ENCODE results near the gene EVX2.

The EVX2 gene

GRCh38 chr2:176038694-176039093 lies 45.1 kb downstream of the EVX2 start:
- no peak for DNase-seq

DNA sequence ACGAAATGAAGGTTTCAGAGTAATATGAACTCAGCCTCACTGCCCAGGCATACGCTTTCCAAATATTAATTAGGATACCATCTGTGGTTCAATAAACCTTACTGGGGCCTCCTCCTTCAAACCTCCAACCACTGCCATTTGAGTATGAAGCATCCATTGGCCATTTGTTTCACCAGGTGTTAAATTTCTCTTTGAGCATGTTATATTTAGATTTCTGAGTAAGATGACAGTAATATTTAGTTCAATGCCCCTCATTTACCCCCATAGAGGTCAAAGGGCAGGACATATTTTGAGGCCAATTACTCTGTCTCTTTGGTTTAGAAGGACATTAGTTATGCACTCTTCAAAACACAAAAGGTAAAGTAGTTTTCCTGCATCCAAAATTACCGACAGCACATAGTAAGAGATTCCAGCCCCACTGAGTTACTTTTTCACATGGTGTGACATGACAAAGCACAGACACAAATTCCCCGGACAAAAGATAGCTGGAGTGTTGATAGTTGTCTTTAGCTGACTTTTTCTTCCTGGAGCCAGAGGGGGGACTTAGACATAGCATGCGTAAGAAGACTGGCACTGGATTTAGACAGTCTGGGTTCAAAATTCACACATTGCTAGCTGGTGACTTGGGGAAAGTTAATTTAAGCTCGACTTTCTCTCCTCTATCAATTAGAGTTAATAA lies 48.6 kb downstream of the EVX2 start:
- DNase-seq, result no peak

- DNase-seq, result no peak
Observed at GRCh38 chr2:176027806-176028205, 56.0 kb downstream of the EVX2 start.

Data from MV-4-11 (cell line).